KOPT-K1 (cell line): ENCODE results near the gene CD70.
"Not testable (repeated sequence)": the region's sequence is repeated elsewhere in the genome, so short reads cannot be mapped to it uniquely, and the experiment has no call there.

Experiments used
- H3K27ac ChIP-seq: fragments of 200-600 bp; sonication (generic); 2 replicates; pipeline ENCODE4 v1.5.1; 2016; ENCODE audit warnings: antibody characterized with exemption, mild to moderate bottlenecking, low read depth, low read length; ENCODE audit not compliant: poor library complexity, severe bottlenecking
- H3K36me3 ChIP-seq: fragments of 200-600 bp; sonication (generic); 2 replicates; pipeline ENCODE4 v1.5.1; 2017; ENCODE audit warnings: antibody characterized with exemption, mild to moderate bottlenecking, low read length, moderate library complexity; ENCODE audit not compliant: insufficient read depth
- H3K9me3 ChIP-seq: fragments of 200-600 bp; sonication (generic); 2 replicates; pipeline ENCODE4 v1.5.1; 2017; ENCODE audit warnings: antibody characterized with exemption, low read length, mild to moderate bottlenecking; ENCODE audit not compliant: insufficient read depth, poor library complexity, severe bottlenecking

The CD70 gene

DNA sequence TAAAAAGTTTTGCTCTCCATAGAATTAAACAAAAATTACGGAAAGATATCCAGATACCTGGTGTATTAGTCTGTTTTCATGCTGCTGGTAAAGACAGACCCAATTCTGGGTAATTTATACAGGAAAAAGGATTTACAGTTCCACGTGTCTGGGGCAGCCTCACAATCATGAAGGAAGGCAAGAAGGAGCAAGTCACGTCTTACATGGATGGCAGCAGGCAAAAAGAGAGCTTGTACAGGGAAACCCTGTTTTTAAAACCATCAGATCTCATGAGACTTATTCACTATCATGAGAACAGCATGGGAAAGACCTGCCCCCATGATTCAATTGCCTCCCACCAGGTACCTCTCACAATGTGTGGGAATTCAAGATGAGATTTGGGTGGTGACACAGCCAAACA lies 24.2 kb downstream of the CD70 start:
- H3K36me3 ChIP-seq, H3K27ac ChIP-seq: not testable (repeated sequence)
- H3K9me3 ChIP-seq, result peaks cover 49% of the 10 kb centered on the region

DNA sequence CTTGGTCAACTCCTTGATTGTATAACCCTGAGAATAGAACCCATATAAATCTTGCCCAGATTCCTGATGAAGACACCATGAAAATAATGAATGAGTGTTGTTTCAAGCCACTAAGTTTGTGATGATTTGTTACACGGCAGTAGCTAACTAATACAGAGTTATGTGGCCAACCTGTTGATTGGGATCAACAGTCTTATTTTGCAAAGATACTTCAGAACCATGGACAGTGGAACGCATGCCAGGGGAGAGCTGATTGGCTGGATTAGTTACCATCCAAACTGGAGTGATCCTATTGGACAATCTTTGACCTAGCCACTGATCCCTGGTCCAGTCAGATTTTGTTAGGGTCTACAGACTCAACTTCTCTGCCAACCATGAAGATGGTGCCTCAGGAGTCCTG lies 26.6 kb downstream of the CD70 start:
- H3K9me3 ChIP-seq, result peaks cover 38% of the 10 kb centered on the region
- no peak overlapping the region for H3K27ac ChIP-seq

DNA sequence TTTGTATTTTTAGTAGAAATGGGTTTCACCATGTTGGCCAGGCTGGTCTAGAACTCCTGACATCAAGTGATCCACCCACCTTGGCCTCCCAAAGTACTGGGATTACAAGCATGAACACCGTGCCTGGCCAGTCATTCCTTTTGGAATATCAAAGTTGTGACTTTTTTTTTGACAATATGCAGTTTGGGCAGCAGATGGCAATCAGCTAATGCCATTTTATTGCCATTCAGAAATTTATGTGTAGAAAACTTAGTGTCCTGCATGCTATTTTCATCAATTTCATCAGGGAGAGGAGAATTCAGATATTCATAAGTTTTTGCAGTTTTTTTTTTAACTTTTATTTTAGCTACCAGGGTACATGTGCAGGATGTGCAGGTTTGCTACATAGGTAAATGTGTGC lies 28.5 kb downstream of the CD70 start:
- H3K27ac ChIP-seq, H3K36me3 ChIP-seq: not testable (repeated sequence)
- peaks cover 27% of the 10 kb centered on the region for H3K9me3 ChIP-seq

More for the DNA sequence above, 26.6 kb downstream of the CD70 start:
- no peaks in the 10 kb centered on the region for H3K36me3 ChIP-seq

DNA sequence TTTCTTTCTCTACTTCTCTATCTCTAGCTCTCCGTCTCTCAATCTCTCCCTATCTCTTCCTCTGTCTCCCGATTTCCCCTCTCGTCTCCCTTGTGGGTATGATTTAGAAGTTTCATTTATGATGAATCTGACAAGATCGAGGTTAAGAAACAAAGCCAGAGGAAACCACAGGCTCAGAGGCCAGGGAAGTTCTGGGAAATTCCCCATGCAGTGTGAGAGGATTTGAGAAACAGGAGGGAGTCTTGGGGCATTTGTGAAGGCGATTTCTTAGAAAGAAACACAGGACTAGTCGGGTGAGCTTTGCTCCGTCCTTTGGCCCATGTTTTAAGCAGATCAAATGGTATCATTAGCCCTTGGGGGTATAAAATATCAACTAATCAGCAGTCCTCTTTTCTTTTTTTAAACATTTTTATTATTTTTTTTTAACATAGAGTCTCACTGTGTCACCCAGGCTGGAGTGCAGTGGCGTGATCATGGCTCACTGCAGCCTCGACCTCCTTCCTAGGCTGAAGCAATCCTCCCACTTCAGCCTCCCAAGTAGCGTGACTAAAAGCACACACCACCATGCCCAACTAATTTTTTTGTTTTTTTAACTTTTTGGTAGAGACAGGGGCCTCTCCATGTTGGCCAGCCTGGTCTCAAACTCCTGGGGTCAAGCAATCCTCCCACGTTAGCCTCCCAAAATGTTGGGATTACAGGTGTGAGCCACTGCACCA lies 34.3 kb downstream of the CD70 start:
- Histone ChIP-seq H3K27ac (no peak overlapping the region), H3K36me3 (no peaks in the 10 kb centered on the region), H3K9me3 (peaks cover under 1% of the 10 kb centered on the region)

DNA sequence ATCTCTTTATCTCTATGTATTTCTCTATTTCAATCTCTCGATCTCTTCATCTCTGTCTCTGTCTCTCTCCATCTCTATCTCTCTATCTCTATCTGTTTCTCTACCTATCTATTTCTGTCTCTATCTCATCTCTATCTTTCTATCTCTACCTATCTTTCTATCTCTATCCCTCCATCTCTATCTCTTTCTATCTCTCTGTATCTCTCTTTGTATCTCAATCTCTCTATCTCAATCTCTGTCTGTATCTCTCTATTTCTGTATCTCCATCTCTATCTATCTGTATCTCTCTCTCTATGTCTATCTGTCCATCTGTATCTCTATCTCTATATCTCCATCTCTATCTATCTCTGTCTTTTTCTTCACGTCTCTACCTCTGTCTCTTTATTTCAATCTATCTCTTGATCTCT lies 34.9 kb downstream of the CD70 start:
- H3K27ac ChIP-seq, result no peak overlapping the region
- H3K36me3 ChIP-seq, result no peaks in the 10 kb centered on the region
- H3K9me3 ChIP-seq, result peaks cover 6% of the 10 kb centered on the region

DNA sequence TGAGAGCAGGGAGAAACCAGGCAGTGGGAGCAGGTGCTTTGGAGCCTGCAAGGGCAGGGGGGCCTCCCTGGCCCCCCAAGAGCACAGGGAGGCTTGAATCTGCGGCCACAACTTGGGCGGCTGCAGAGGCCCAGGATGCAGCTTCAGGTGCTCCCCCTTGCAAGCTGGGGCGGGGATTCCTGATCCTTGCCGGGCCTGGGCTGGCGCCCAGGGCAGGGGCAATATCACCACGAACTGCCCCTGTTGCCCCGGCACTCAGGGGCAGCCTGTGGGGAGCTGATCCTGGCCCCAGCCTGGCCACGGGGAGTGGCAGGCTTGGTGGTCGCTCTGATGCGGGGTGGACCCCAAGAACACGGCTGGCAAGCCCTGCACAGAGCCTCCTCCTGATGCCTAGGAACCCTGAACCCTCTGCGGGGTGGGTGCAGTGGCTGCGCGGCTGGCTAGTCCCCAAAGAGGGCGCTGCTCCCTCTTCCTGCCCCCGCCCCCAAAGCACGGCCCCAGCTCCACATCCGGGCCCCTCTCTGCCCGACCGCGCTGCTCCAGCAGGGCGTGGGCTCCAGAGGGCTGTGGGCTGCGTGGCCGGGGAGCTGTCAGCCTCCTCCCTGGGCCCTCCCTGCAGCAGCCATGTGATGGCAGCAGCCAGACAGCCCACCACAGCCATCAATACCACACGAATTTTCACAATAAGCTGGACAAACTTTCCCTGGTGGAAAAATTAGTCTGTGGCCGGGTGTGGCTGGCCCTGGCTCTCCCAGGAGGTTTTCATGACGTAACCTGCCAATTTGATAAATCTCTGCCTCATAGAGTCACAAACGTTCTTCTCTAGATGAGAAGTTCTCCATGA lies 39.1 kb downstream of the CD70 start:
- H3K27ac ChIP-seq, result peak overlapping the region; percentile 58
- peaks cover 23% of the 10 kb centered on the region for H3K9me3 ChIP-seq
- H3K36me3 ChIP-seq, result no peaks in the 10 kb centered on the region

DNA sequence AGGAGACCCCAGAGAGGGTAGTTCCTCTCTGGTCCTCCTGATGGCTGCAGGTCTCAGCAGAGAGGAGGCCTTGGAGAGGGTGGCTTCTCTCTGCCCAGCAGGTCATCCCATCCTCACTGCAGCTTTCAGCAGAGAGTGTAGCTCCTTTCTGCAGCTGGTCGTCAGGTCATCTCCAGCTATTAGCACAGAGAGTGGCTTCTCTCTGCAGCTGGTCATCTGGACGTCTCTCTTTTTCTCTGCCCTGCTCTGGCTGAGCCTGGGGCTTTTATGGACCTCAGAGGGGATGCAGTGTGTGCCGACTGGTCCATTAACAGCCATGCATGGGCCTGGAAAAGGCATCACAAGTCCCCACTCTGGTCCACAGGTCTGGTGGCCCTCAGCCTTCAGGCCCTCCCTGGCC lies 39.9 kb downstream of the CD70 start:
- peak overlapping the region; percentile 58 for H3K27ac ChIP-seq

DNA sequence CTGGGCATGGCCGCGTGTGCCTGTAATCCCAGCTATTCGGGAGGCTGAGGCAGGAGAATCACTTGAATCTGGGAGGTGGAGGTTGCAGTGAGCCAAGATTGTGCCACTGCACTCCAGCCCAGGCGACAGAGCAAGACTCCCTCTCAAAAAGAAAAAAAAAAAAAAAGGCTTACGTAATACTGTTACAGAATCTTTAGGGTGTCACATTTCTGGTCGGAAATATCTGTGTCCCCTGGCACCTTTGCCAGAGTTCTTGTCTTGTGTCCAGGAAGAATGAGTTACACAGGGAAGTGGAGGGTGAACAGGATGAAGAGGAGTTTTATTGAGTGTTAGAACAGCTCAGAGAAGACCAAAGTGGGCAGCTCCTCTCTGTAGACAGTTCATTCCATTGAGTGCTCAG lies 40.3 kb downstream of the CD70 start:
- peaks cover 32% of the 10 kb centered on the region for H3K9me3 ChIP-seq
- not testable (repeated sequence) for H3K36me3 ChIP-seq, H3K27ac ChIP-seq

More for the DNA sequence above, 39.9 kb downstream of the CD70 start:
- H3K36me3 ChIP-seq, result no peaks in the 10 kb centered on the region
- H3K9me3 ChIP-seq, result peaks cover 31% of the 10 kb centered on the region

DNA sequence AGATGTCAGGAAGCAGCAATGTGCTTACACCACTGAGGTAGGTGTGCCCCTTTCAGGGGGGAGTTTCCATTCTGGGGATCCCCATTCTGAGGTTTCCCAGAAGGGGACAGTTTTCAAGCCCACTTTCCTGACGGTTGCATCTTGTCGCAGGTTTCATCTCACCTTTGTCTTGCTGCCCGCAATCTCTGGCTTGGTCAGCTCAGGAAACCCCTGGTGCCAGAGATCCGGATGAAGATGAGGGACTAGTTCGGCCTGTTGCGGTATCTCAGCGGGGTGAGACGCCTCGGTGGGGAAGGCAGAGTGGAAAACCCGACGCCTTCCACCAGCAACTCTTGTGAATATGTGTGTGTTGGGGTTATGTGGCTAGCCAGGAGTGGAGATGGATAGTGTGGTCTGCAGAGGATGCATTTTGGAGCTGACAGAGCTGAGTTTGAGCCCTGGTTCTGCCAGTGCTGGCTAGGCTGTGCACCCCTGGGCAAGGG lies 47.0 kb downstream of the CD70 start:
- Histone ChIP-seq H3K36me3 (no peaks in the 10 kb centered on the region), H3K9me3 (peaks cover 21% of the 10 kb centered on the region), H3K27ac (no peak overlapping the region)

DNA sequence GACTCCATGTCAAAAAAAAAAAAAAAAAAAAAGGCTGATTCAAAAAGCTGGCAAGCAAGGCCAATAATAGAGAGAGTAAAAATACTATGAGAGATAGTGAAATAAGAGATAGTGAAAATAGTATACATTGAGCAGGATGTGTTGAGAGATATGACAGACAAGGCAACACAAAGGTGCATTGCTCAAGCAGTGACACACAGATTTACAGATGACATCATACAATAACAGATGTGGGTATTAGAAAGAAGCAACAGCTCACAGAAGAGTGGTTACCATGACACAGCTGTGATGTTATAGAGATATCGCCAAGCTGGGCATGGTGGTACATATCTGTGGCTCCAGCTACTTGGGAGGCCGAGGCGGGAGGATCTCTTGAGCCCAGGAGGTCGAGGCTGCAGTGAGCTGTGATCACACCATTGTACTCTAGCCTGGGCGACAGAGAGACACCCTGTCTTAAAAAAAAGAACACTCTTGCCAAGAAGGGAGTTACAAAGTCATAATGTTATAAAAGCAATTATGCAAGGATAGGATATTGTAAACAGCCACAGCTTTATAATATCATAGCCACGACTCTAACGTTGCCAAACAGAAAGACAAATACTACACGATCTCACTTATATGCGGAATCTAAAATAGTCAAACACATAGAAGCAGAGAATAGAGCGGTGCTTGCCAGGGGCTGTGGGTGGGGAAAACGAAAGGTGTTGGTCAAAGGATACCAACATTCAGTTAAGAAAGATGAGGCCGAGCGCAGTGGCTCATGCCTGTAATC lies 49.8 kb downstream of the CD70 start:
- Histone ChIP-seq H3K36me3 (no peaks in the 10 kb centered on the region), H3K27ac (no peak overlapping the region), H3K9me3 (peaks cover 2% of the 10 kb centered on the region)

DNA sequence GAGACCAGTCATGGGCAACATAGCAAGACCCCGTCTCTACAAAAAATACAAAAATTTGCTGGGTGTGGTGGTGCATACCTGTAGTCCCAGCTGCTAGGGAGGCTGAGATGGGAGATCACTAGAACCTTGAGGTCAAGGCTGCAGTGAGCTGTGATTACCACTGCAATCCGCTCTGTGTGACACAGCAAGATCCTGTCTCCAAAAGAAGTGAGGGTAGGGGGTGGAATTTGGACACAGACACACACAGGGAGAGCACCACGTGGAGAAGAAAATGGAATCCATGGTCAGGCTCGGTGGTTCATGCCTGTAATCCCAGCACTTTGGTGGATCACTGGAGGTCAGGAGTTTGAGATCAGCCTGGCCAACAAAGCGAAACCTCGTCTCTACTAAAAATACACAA lies 51.4 kb downstream of the CD70 start:
- no peak overlapping the region for H3K27ac ChIP-seq
- no peaks in the 10 kb centered on the region for H3K36me3 ChIP-seq
- H3K9me3 ChIP-seq, result no peaks in the 10 kb centered on the region
